ENCODE data around the gene ABCC1.

The ABCC1 gene

GRCh38 chr16:16111639-16112038 is 162.2 kb downstream of the ABCC1 start:
- H3K36me3 ChIP-seq (ENCODE audit: insufficient read depth, low read depth, low read length) = peaks cover 83% of the 10 kb centered on the region
- H3K9me3 ChIP-seq (ENCODE audit: insufficient read depth, low read depth, low read length) = no peaks in the 10 kb centered on the region
- no peak overlapping the region for H3K9ac ChIP-seq (ENCODE audit: low read depth, low read length)
- H3K4me1 ChIP-seq (ENCODE audit: insufficient read depth, low read length) = no peaks in the 10 kb centered on the region; the same call in 1 of the 2 replicates
- H3K27ac ChIP-seq (ENCODE audit: low read length) = no peak overlapping the region
- no peaks in the 10 kb centered on the region for H3K27me3 ChIP-seq (ENCODE audit: insufficient read depth, low read length)
- H3K4me3 ChIP-seq (ENCODE audit: low read length) = no peak overlapping the region

GRCh38 chr16:16112450-16113053 is 163.1 kb downstream of the ABCC1 start:
- Histone ChIP-seq H3K4me3 (ENCODE audit: low read length) (no peak overlapping the region), H3K9ac (ENCODE audit: low read depth, low read length) (no peak overlapping the region), H3K9me3 (ENCODE audit: insufficient read depth, low read depth, low read length) (no peaks in the 10 kb centered on the region), H3K36me3 (ENCODE audit: insufficient read depth, low read depth, low read length) (peaks cover 88% of the 10 kb centered on the region), H3K27me3 (ENCODE audit: insufficient read depth, low read length) (no peaks in the 10 kb centered on the region), H3K4me1 (ENCODE audit: insufficient read depth, low read length) (no peaks in the 10 kb centered on the region; the same call in 1 of the 2 replicates), H3K27ac (ENCODE audit: low read length) (no peak overlapping the region)

GRCh38 chr16:16113076-16113475 is 163.7 kb downstream of the ABCC1 start:
- H3K36me3 ChIP-seq (ENCODE audit: insufficient read depth, low read depth, low read length) = peaks cover 89% of the 10 kb centered on the region
- no peaks in the 10 kb centered on the region for H3K9me3 ChIP-seq (ENCODE audit: insufficient read depth, low read depth, low read length)
- no peak overlapping the region for H3K27ac ChIP-seq (ENCODE audit: low read length)
- no peaks in the 10 kb centered on the region; the same call in 1 of the 2 replicates for H3K4me1 ChIP-seq (ENCODE audit: insufficient read depth, low read length)
- H3K4me3 ChIP-seq (ENCODE audit: low read length) = no peak overlapping the region
- H3K9ac ChIP-seq (ENCODE audit: low read depth, low read length) = no peak overlapping the region
- no peaks in the 10 kb centered on the region for H3K27me3 ChIP-seq (ENCODE audit: insufficient read depth, low read length)

GRCh38 chr16:16116841-16117240 is 167.4 kb downstream of the ABCC1 start:
- no peak overlapping the region for H3K27ac ChIP-seq (ENCODE audit: low read length)
- H3K36me3 ChIP-seq (ENCODE audit: insufficient read depth, low read depth, low read length) = peaks cover 93% of the 10 kb centered on the region
- no peak overlapping the region for H3K4me3 ChIP-seq (ENCODE audit: low read length)
- no peaks in the 10 kb centered on the region for H3K9me3 ChIP-seq (ENCODE audit: insufficient read depth, low read depth, low read length)
- no peaks in the 10 kb centered on the region for H3K27me3 ChIP-seq (ENCODE audit: insufficient read depth, low read length)
- no peaks in the 10 kb centered on the region for H3K4me1 ChIP-seq (ENCODE audit: insufficient read depth, low read length)
- no peak overlapping the region for H3K9ac ChIP-seq (ENCODE audit: low read depth, low read length)

GRCh38 chr16:16118337-16118736 is 168.9 kb downstream of the ABCC1 start:
- no peaks in the 10 kb centered on the region for H3K9me3 ChIP-seq (ENCODE audit: insufficient read depth, low read depth, low read length)
- no peaks in the 10 kb centered on the region for H3K27me3 ChIP-seq (ENCODE audit: insufficient read depth, low read length)
- H3K36me3 ChIP-seq (ENCODE audit: insufficient read depth, low read depth, low read length) = peaks cover 94% of the 10 kb centered on the region

GRCh38 chr16:16120044-16120381 is 170.6 kb downstream of the ABCC1 start:
- Histone ChIP-seq H3K36me3 (ENCODE audit: insufficient read depth, low read depth, low read length) (peaks cover 93% of the 10 kb centered on the region), H3K27ac (ENCODE audit: low read length) (no peak overlapping the region), H3K4me3 (ENCODE audit: low read length) (no peak overlapping the region), H3K4me1 (ENCODE audit: insufficient read depth, low read length) (no peaks in the 10 kb centered on the region), H3K9me3 (ENCODE audit: insufficient read depth, low read depth, low read length) (peaks cover 6% of the 10 kb centered on the region; the same call in 1 of the 2 replicates), H3K9ac (ENCODE audit: low read depth, low read length) (no peak overlapping the region), H3K27me3 (ENCODE audit: insufficient read depth, low read length) (no peaks in the 10 kb centered on the region)

More at GRCh38 chr16:16118337-16118736, 168.9 kb downstream of the ABCC1 start:
- H3K9ac ChIP-seq (ENCODE audit: low read depth, low read length) = no peak overlapping the region
- no peak overlapping the region for H3K4me3 ChIP-seq (ENCODE audit: low read length)
- H3K4me1 ChIP-seq (ENCODE audit: insufficient read depth, low read length) = no peaks in the 10 kb centered on the region
- no peak overlapping the region for H3K27ac ChIP-seq (ENCODE audit: low read length)

- Histone ChIP-seq H3K4me1 (ENCODE audit: insufficient read depth, low read length) (no peaks in the 10 kb centered on the region), H3K27me3 (ENCODE audit: insufficient read depth, low read length) (no peaks in the 10 kb centered on the region), H3K4me3 (ENCODE audit: low read length) (no peak overlapping the region), H3K27ac (ENCODE audit: low read length) (no peak overlapping the region), H3K36me3 (ENCODE audit: insufficient read depth, low read depth, low read length) (peaks cover 92% of the 10 kb centered on the region), H3K9me3 (ENCODE audit: insufficient read depth, low read depth, low read length) (peaks cover 7% of the 10 kb centered on the region; the same call in 1 of the 2 replicates), H3K9ac (ENCODE audit: low read depth, low read length) (no peak overlapping the region)
Observed at GRCh38 chr16:16120382-16121184, 171.2 kb downstream of the ABCC1 start.

GRCh38 chr16:16121185-16121727 is 171.8 kb downstream of the ABCC1 start:
- peaks cover 95% of the 10 kb centered on the region for H3K36me3 ChIP-seq (ENCODE audit: insufficient read depth, low read depth, low read length)
- no peaks in the 10 kb centered on the region for H3K27me3 ChIP-seq (ENCODE audit: insufficient read depth, low read length)
- H3K27ac ChIP-seq (ENCODE audit: low read length) = no peak overlapping the region
- H3K4me1 ChIP-seq (ENCODE audit: insufficient read depth, low read length) = no peaks in the 10 kb centered on the region
- no peak overlapping the region for H3K9ac ChIP-seq (ENCODE audit: low read depth, low read length)
- H3K9me3 ChIP-seq (ENCODE audit: insufficient read depth, low read depth, low read length) = peaks cover 7% of the 10 kb centered on the region; the same call in 1 of the 2 replicates
- no peak overlapping the region for H3K4me3 ChIP-seq (ENCODE audit: low read length)

GRCh38 chr16:16122264-16122663 is 172.8 kb downstream of the ABCC1 start:
- Histone ChIP-seq H3K27me3 (ENCODE audit: insufficient read depth, low read length) (no peaks in the 10 kb centered on the region), H3K36me3 (ENCODE audit: insufficient read depth, low read depth, low read length) (peaks cover 95% of the 10 kb centered on the region), H3K9me3 (ENCODE audit: insufficient read depth, low read depth, low read length) (peaks cover 7% of the 10 kb centered on the region; the same call in 1 of the 2 replicates), H3K4me1 (ENCODE audit: insufficient read depth, low read length) (no peaks in the 10 kb centered on the region), H3K27ac (ENCODE audit: low read length) (no peak overlapping the region), H3K4me3 (ENCODE audit: low read length) (no peak overlapping the region), H3K9ac (ENCODE audit: low read depth, low read length) (no peak overlapping the region)

GRCh38 chr16:16124438-16124837 is 175.0 kb downstream of the ABCC1 start:
- Histone ChIP-seq H3K27ac (ENCODE audit: low read length) (no peak overlapping the region), H3K4me1 (ENCODE audit: insufficient read depth, low read length) (no peaks in the 10 kb centered on the region), H3K9ac (ENCODE audit: low read depth, low read length) (no peak overlapping the region), H3K36me3 (ENCODE audit: insufficient read depth, low read depth, low read length) (peaks cover 92% of the 10 kb centered on the region), H3K4me3 (ENCODE audit: low read length) (no peak overlapping the region), H3K27me3 (ENCODE audit: insufficient read depth, low read length) (no peaks in the 10 kb centered on the region), H3K9me3 (ENCODE audit: insufficient read depth, low read depth, low read length) (peaks cover 7% of the 10 kb centered on the region; the same call in 1 of the 2 replicates)

GRCh38 chr16:16124974-16125373 is 175.6 kb downstream of the ABCC1 start:
- Histone ChIP-seq H3K4me3 (ENCODE audit: low read length) (no peak overlapping the region), H3K36me3 (ENCODE audit: insufficient read depth, low read depth, low read length) (peaks cover 92% of the 10 kb centered on the region)

GRCh38 chr16:16126896-16127295 is 177.5 kb downstream of the ABCC1 start:
- H3K27me3 ChIP-seq (ENCODE audit: insufficient read depth, low read length) = no peaks in the 10 kb centered on the region
- peaks cover 88% of the 10 kb centered on the region for H3K36me3 ChIP-seq (ENCODE audit: insufficient read depth, low read depth, low read length)
- no peak overlapping the region for H3K4me3 ChIP-seq (ENCODE audit: low read length)
- H3K27ac ChIP-seq (ENCODE audit: low read length) = no peak overlapping the region
- H3K4me1 ChIP-seq (ENCODE audit: insufficient read depth, low read length) = no peaks in the 10 kb centered on the region
- H3K9ac ChIP-seq (ENCODE audit: low read depth, low read length) = no peak overlapping the region
- H3K9me3 ChIP-seq (ENCODE audit: insufficient read depth, low read depth, low read length) = peaks cover 7% of the 10 kb centered on the region; the same call in 1 of the 2 replicates

More at GRCh38 chr16:16124974-16125373, 175.6 kb downstream of the ABCC1 start:
- Histone ChIP-seq H3K9ac (ENCODE audit: low read depth, low read length) (no peak overlapping the region), H3K4me1 (ENCODE audit: insufficient read depth, low read length) (no peaks in the 10 kb centered on the region), H3K27me3 (ENCODE audit: insufficient read depth, low read length) (no peaks in the 10 kb centered on the region), H3K9me3 (ENCODE audit: insufficient read depth, low read depth, low read length) (peaks cover 7% of the 10 kb centered on the region; the same call in 1 of the 2 replicates), H3K27ac (ENCODE audit: low read length) (no peak overlapping the region)

All from iPS-20b (cell line).